ENCODE results near the gene RARB.

The RARB gene

DNA sequence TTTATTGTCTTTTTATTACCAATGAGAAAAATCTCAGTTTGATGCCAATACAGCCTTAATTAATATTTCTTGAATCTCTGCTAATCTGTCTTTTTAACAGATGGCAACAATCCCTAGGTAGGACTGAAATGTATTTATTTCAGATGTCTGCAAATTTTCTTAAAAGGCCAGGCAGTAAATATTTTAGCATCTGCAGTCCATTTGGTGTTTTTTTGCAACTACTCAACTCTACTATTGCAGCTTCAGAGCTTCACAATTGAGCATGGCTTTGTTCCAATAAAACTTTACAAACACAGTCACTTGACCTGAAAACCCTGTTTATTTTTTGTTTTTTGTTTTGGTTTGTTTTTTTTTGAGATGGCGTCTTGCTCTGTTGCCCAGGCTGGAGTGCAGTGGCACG, 82.7 kb downstream of the RARB start:
- H3K27ac ChIP-seq: no peak overlapping the region
- no peak for TF ChIP-seq ZFX (IDR thresholded peaks at IDR 0.05; ENCODE audit: borderline replicate concordance)
- TF ChIP-seq, protein P1, sequence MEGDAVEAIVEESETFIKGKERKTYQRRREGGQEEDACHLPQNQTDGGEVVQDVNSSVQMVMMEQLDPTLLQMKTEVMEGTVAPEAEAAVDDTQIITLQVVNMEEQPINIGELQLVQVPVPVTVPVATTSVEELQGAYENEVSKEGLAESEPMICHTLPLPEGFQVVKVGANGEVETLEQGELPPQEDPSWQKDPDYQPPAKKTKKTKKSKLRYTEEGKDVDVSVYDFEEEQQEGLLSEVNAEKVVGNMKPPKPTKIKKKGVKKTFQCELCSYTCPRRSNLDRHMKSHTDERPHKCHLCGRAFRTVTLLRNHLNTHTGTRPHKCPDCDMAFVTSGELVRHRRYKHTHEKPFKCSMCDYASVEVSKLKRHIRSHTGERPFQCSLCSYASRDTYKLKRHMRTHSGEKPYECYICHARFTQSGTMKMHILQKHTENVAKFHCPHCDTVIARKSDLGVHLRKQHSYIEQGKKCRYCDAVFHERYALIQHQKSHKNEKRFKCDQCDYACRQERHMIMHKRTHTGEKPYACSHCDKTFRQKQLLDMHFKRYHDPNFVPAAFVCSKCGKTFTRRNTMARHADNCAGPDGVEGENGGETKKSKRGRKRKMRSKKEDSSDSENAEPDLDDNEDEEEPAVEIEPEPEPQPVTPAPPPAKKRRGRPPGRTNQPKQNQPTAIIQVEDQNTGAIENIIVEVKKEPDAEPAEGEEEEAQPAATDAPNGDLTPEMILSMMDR (IDR thresholded peaks at IDR 0.05): no peak

DNA sequence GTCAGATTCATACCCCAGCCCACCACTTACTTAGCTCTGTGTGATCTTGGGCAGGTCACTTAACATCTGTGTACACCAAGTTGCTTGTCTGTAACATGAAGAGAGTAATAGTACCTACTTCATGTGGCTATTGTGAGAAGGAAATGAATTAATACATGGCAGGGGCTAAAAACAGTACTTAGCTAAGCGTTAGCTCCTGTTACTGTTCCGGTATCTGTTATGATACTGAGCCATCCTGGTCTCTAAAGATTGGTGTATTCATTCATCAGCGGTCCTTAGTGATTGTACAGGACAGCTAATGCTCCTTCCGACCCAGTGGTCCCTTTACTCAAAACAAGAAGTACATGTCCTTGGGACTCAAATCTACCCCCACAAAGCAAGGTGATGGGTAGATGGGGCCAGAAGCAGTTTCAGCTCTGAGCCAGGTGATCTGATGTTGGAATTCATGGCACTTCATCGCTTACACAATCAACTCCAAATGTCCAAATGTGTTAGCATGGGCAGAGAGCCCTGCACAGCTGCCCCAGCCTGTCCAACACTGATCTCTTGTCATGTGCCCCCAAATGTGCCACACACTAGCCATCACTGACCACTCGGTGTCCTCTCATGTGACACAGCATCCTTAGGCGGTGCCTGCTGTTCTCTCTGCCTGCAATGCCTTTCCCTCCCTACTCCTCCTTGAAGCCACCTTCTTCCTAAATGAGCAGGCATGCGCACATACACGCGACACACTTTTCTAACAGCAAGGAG, 84.1 kb downstream of the RARB start:
- TF ChIP-seq, protein P1 (IDR thresholded peaks at IDR 0.05): no peak
- TF ChIP-seq ZFX (IDR thresholded peaks at IDR 0.05; ENCODE audit: borderline replicate concordance): no peak

DNA sequence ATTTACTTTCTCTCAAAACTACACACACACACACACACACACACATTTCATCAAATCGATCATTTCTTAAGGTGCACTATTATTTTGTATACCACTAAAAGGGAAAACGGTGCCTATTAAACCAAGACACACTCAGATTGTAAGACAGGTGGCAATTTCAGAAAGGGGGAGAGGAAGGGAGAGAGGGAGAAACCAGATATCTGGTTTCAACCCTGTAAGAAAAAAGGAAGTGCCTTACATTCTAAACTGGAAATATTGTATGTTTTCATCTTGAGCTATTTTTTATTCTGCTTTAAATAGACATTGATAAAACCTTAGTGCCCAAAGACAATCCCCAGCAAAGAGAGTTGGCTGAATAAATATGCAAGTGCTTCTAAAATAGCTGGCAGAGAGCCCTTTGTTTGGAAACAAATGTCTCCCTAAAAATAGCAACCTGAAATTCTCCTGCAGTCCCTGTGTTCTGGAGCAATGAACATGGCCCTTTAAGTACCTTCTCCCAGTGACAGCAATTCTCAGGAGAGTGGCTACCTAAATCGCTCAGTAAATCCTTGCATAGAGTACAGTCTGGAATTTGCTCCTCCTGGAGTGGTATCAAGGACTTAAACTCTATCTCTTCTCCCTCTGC, 85.7 kb downstream of the RARB start:
- TF ChIP-seq, protein P1 (IDR thresholded peaks at IDR 0.05): no peak
- no peak for TF ChIP-seq ZFX (IDR thresholded peaks at IDR 0.05; ENCODE audit: borderline replicate concordance)
- no peak overlapping the region for H3K27ac ChIP-seq

More for the DNA sequence above, 84.1 kb downstream of the RARB start:
- H3K27ac ChIP-seq: no peak overlapping the region

- TF ChIP-seq ZFX (IDR thresholded peaks at IDR 0.05; ENCODE audit: borderline replicate concordance): no peak
- TF ChIP-seq, protein P1 (IDR thresholded peaks at IDR 0.05): no peak
- no peak overlapping the region for H3K27ac ChIP-seq
Measured at GRCh38 chr3:25515171-25515570, 87.1 kb downstream of the RARB start.

GRCh38 chr3:25520926-25521559, 93.0 kb downstream of the RARB start:
- H3K27ac ChIP-seq: no peak overlapping the region
- TF ChIP-seq, protein P1 (IDR thresholded peaks at IDR 0.05): no peak
- no peak for TF ChIP-seq ZFX (IDR thresholded peaks at IDR 0.05; ENCODE audit: borderline replicate concordance)

DNA sequence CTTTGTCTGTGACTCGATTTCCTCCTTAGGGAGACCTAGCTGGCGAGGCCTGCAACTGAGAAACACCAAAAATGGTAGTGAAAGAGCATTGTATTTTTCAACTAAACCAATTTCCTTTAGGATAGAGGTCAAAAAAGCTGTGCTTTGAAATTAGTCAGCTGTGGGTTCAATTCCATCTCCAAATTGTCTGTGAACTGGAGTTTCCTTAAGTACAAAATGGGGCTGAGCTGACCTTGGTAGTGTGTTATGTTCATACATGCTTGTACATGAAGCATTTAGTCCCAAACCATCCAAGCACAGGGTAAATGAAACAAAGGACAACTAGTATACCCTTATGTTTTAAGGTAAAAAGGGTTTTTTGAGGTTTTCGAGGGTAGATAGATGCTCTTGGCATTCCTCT, 99.3 kb downstream of the RARB start:
- TF ChIP-seq ZFX (IDR thresholded peaks at IDR 0.05; ENCODE audit: borderline replicate concordance): no peak
- TF ChIP-seq, protein P1 (IDR thresholded peaks at IDR 0.05): no peak
- no peak overlapping the region for H3K27ac ChIP-seq

- TF ChIP-seq, protein P1 (IDR thresholded peaks at IDR 0.05): no peak
- no peak for TF ChIP-seq ZFX (IDR thresholded peaks at IDR 0.05; ENCODE audit: borderline replicate concordance)
- no peak overlapping the region for H3K27ac ChIP-seq
Measured at GRCh38 chr3:25527801-25528200, 99.7 kb downstream of the RARB start.

Measured in 22Rv1 (cell line).